Neutrophil (primary cell): ENCODE results near the gene NPTN.

ENCODE experiments used
- H3K27ac ChIP-seq: fragments of 200-600 bp; sonication (generic); 2 replicates; pipeline ENCODE4 v1.5.1; 2016; ENCODE audit warnings: mild to moderate bottlenecking, moderate library complexity
- H3K27me3 ChIP-seq: fragments of 200-600 bp; sonication (generic); 2 replicates; pipeline ENCODE4 v1.6.0; 2016; ENCODE audit warnings: mild to moderate bottlenecking
- H3K36me3 ChIP-seq: fragments of 200-600 bp; sonication (generic); 2 replicates; pipeline ENCODE4 v1.5.1; 2017
- H3K4me1 ChIP-seq, 2 experiments: fragments of 200-600 bp in 1 of 2; sonication (generic) in 1 of 2; 1 replicate in 1 of 2; 2 replicates in 1 of 2; pipeline versions ENCODE4 v1.5.1 to v1.6.1; 2013 to 2016; ENCODE audit warnings: low read depth in 1 of 2, low read length in 1 of 2, mild to moderate bottlenecking in 1 of 2, moderate library complexity in 1 of 2; ENCODE audit not compliant: control insufficient read depth in 1 of 2, insufficient read depth in 1 of 2
- H3K4me3 ChIP-seq, 2 experiments: fragments of 200-600 bp in 1 of 2; sonication (generic) in 1 of 2; 1 replicate in 1 of 2; 2 replicates in 1 of 2; pipeline ENCODE4 v1.5.1; 2013 to 2016; ENCODE audit warnings: low read depth in 1 of 2, low read length in 1 of 2, mild to moderate bottlenecking in 1 of 2, moderate library complexity in 1 of 2
- H3K9me3 ChIP-seq: fragments of 200-600 bp; sonication (generic); 2 replicates; pipeline ENCODE4 v1.5.1; 2016
- TF ChIP-seq, protein P1 (sequence below): fragments of 200-600 bp; sonication (generic); IDR thresholded peaks from 2 replicates; pipeline ENCODE4 v1.5.1; 2016; ENCODE audit warnings: antibody characterized with exemption

The NPTN gene

DNA sequence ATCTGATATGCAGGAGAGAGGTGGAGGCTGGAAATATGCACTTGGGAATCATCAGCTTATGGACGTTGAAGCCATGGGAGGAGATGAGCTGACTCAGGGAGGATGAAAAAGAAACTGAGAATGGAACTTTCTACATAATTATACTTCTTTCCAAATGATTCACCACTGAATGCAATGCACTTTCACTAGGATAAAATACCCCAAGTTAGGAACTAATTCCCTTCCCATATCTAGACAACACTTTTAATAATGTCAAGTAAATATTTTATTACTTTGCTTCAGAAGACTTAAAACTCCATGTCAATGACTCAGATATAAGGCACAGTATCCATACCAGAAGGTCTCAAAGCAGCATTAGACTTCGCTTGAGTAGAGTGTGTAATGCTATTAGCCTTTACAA lies 24.2 kb downstream of the NPTN start:
- TF ChIP-seq, protein P1, sequence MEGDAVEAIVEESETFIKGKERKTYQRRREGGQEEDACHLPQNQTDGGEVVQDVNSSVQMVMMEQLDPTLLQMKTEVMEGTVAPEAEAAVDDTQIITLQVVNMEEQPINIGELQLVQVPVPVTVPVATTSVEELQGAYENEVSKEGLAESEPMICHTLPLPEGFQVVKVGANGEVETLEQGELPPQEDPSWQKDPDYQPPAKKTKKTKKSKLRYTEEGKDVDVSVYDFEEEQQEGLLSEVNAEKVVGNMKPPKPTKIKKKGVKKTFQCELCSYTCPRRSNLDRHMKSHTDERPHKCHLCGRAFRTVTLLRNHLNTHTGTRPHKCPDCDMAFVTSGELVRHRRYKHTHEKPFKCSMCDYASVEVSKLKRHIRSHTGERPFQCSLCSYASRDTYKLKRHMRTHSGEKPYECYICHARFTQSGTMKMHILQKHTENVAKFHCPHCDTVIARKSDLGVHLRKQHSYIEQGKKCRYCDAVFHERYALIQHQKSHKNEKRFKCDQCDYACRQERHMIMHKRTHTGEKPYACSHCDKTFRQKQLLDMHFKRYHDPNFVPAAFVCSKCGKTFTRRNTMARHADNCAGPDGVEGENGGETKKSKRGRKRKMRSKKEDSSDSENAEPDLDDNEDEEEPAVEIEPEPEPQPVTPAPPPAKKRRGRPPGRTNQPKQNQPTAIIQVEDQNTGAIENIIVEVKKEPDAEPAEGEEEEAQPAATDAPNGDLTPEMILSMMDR = no peak
- Histone ChIP-seq H3K27me3 (no peaks in the 10 kb centered on the region), H3K27ac (peak overlapping the region; percentile 34), H3K36me3 (no peaks in the 10 kb centered on the region), H3K4me1 (peaks cover 24 to 38% of the 10 kb centered on the region in 2 experiments), H3K9me3 (no peaks in the 10 kb centered on the region), H3K4me3 (no peak overlapping the region)

DNA sequence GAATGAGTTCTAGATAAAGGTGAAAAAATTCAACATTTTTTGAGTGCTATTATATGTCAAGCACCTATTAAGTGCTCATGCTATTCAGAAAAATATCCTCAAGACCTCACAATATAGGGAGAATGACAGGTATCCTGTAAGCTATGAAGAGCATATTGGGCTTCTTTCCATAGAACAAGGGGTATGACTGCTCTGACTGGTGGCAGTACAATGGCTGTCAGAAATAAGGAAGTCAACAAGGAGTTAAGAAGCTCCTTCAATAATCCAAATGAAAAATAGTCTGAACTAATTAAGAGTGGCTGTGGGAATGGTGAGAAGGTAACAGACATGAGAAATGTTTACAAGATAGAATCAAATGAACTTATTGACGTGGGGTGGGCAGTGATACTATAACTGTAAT lies 24.7 kb downstream of the NPTN start:
- Histone ChIP-seq H3K27me3 (no peaks in the 10 kb centered on the region), H3K9me3 (no peaks in the 10 kb centered on the region), H3K27ac (no peak overlapping the region), H3K36me3 (no peaks in the 10 kb centered on the region), H3K4me3 (no peak overlapping the region), H3K4me1 (peaks cover 24 to 40% of the 10 kb centered on the region in 2 experiments)
- TF ChIP-seq, protein P1 = no peak

DNA sequence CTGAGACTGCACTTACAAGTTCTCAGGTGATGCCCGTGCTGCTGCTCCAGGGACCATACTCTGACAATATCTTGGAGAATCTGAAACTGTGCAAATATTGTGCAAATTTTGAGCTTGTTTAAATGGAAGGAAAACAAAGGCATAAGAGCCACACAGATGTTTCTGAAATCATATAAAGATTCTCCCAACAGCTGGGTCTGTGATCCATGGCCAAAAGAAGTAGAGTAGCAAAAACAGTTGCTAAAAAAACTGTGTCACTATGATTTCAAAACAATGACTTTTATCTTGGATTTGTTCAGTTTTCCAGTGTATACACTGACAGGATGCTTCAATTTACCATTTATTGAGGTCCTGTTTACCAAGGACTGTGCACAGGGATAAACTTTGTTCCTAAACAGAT lies 25.3 kb downstream of the NPTN start:
- peaks cover 26 to 40% of the 10 kb centered on the region in 2 experiments for H3K4me1 ChIP-seq
- TF ChIP-seq, protein P1 = no peak
- H3K27me3 ChIP-seq = no peaks in the 10 kb centered on the region

DNA sequence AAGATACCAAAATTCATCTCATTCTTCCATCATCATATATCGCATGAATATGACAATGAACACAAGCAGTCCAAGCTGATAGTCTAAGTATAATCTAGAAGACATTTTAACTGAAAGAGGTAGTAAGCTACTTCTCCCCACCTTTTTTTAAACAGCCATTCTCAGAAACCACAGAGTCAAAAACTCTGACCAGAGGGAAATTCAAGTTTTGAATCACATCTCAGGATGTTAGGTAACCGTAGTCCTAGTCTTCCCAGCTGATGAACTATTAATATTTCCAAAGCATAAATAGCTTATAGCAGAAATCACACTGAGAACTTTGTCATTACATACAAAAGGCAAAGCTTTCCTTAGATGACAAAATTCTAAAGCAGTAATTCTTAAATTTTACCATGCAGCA lies 25.8 kb downstream of the NPTN start:
- Histone ChIP-seq H3K27me3 (no peaks in the 10 kb centered on the region), H3K36me3 (no peaks in the 10 kb centered on the region), H3K27ac (peak overlapping the region; percentile 65), H3K4me3 (no peak overlapping the region), H3K4me1 (peaks cover 29 to 41% of the 10 kb centered on the region in 2 experiments), H3K9me3 (no peaks in the 10 kb centered on the region)
- TF ChIP-seq, protein P1 = no peak

More for the DNA sequence above, 25.3 kb downstream of the NPTN start:
- no peaks in the 10 kb centered on the region for H3K9me3 ChIP-seq
- H3K27ac ChIP-seq = peak overlapping the region; percentile 65
- no peak overlapping the region for H3K4me3 ChIP-seq
- H3K36me3 ChIP-seq = no peaks in the 10 kb centered on the region

DNA sequence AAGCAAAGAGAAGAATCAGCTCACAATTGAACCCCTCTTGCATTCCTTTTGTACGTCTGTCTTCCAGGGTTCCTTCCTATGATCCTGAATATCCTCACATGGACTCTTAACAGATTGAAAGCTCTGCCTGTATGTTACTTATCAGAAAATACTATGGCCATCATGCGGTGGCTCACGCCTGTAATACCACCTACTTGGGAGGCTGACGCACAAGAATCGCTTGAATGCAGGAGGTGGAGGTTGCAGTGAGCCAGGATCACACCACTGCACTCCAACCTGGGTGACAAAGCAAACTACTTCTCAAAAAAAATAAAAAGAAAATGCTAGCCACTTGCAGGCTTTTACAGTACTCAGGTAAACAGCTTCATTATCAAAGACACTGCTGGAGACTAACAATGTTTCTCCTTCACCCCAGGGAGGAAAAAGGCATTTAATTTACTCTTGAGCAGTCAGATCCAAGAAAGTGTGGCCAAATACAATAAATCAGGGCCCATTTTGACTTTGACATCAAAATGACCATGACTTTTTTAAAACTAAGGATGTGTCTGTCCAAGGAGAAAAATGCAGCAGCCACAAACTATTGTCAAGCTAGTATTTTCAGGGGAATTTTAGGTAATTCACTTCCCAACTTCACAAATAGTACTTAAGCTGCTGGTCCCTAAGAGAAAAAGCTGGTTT lies 27.3 kb downstream of the NPTN start:
- peaks cover 43 to 52% of the 10 kb centered on the region in 2 experiments for H3K4me1 ChIP-seq
- TF ChIP-seq, protein P1 = no peak
- H3K36me3 ChIP-seq = no peaks in the 10 kb centered on the region
- H3K4me3 ChIP-seq = no peak overlapping the region
- H3K9me3 ChIP-seq = no peaks in the 10 kb centered on the region
- no peak overlapping the region for H3K27ac ChIP-seq
- no peaks in the 10 kb centered on the region for H3K27me3 ChIP-seq
